Keratinocyte (primary cell): ENCODE results near the gene WNT7B. TPM values are rescaled to one million over a fixed set of nuclear protein-coding genes. Genes with fewer than 3 reads are reported as not detected.

Source experiments
- DNase-seq: peaks from one replicate; pipeline ENCODE4 v3.0.0-alpha.2; 2011; ENCODE audit warnings: low read depth, missing footprints, low spot score
- FAIRE-seq: peaks from 2 replicates; lab custom pipeline; 2011; peaks lifted over from hg19 to GRCh38; lab: Jason Lieb, UNC
- H2AFZ ChIP-seq: 2 replicates; pipeline ENCODE4 v1.6.0; 2012; ENCODE audit warnings: low read length, control low read depth, inconsistent platforms; ENCODE audit not compliant: control insufficient read depth
- H3K27ac ChIP-seq: 2 replicates; pipeline ENCODE4 v1.5.1; 2011; ENCODE audit warnings: low read length; ENCODE audit not compliant: control insufficient read depth, insufficient read depth
- H3K27me3 ChIP-seq: 3 replicates; pipeline ENCODE4 v1.6.0; 2011; ENCODE audit warnings: low read length; ENCODE audit not compliant: control insufficient read depth, insufficient read depth; ENCODE audit errors: extremely low read depth
- H3K36me3 ChIP-seq, 2 experiments: 2 replicates in 1 of 2; 3 replicates in 1 of 2; pipeline ENCODE4 v1.5.1; 2011; ENCODE audit warnings: low read length in 2 of 2, mild to moderate bottlenecking in 1 of 2; ENCODE audit not compliant: control insufficient read depth in 2 of 2, insufficient read depth in 2 of 2; ENCODE audit errors: extremely low read depth in 1 of 2
- H3K4me1 ChIP-seq: 3 replicates; pipeline ENCODE4 v1.5.1; 2011; ENCODE audit warnings: low read length; ENCODE audit not compliant: control insufficient read depth, insufficient read depth; ENCODE audit errors: extremely low read depth
- H3K4me2 ChIP-seq: 3 replicates; pipeline ENCODE4 v1.6.0; 2011; ENCODE audit warnings: low read depth, low read length; ENCODE audit not compliant: control insufficient read depth, insufficient read depth; ENCODE audit errors: extremely low read depth
- H3K4me3 ChIP-seq, 3 experiments: fragments of 200-600 bp in 1 of 3; sonication (generic) in 1 of 3; 2 replicates in 2 of 3; 3 replicates in 1 of 3; pipeline ENCODE4 v1.5.1; 2011 to 2016; ENCODE audit warnings: low read length in 3 of 3, mild to moderate bottlenecking in 3 of 3, control low read depth in 2 of 3, inconsistent platforms in 1 of 3, low read depth in 1 of 3, mixed read lengths in 1 of 3, mixed run types in 1 of 3, moderate library complexity in 1 of 3; ENCODE audit not compliant: control insufficient read depth in 2 of 3, insufficient read depth in 2 of 3; ENCODE audit errors: extremely low read depth in 1 of 3
- H3K79me2 ChIP-seq: 2 replicates; pipeline ENCODE4 v1.6.0; 2012; ENCODE audit warnings: low read length; ENCODE audit not compliant: control insufficient read depth, insufficient read depth
- H3K9ac ChIP-seq: 3 replicates; pipeline ENCODE4 v1.6.0; 2011; ENCODE audit warnings: low read length; ENCODE audit not compliant: control insufficient read depth, insufficient read depth; ENCODE audit errors: extremely low read depth
- H3K9me1 ChIP-seq: 3 replicates; pipeline ENCODE4 v1.6.0; 2011; ENCODE audit warnings: low read length; ENCODE audit not compliant: control insufficient read depth, insufficient read depth; ENCODE audit errors: extremely low read depth
- H3K9me3 ChIP-seq: 2 replicates; pipeline ENCODE4 v1.5.1; 2012; ENCODE audit warnings: low read depth, low read length; ENCODE audit not compliant: control insufficient read depth
- H4K20me1 ChIP-seq: 3 replicates; pipeline ENCODE4 v1.6.0; 2011; ENCODE audit warnings: low read length; ENCODE audit not compliant: control insufficient read depth, insufficient read depth; ENCODE audit errors: extremely low read depth
- CTCF ChIP-seq, 3 experiments: IDR thresholded peaks in 1 of 3; conservative IDR thresholded peaks in 1 of 3; optimal IDR thresholded peaks in 1 of 3; 2 replicates in 2 of 3; 3 replicates in 1 of 3; pipeline versions ENCODE3 to v1.5.1; 2011; ENCODE audit warnings: low read length in 3 of 3, mild to moderate bottlenecking in 3 of 3, moderate library complexity in 2 of 3, control low read depth in 1 of 3, inconsistent platforms in 1 of 3; ENCODE audit not compliant: insufficient read depth in 2 of 3; ENCODE audit errors: extremely low read depth in 1 of 3
- EZH2 ChIP-seq: IDR thresholded peaks from one replicate; pipeline ENCODE4 v1.6.1; 2012; ENCODE audit warnings: inconsistent platforms, mild to moderate bottlenecking, low read length, moderate library complexity
- dilution Hi-C: fragments of 300-500 bp; cut with MboI; formaldehyde crosslinking; loops from one replicate; pipeline ENCODE4 v1.7.0; 2020; ENCODE audit warnings: low sequenced_read_pairs; ENCODE audit not compliant: extremely low pct_ligation_motif_present
- polyA plus RNA-seq, 5 experiments: library from polyadenylated mRNA; depleted of rRNA in 3 of 5; stranded (reverse) in 3 of 5; stranded (forward) in 1 of 5; unstranded in 1 of 5; fragments of >200 nt; gene quantifications; 1 replicate in 1 of 5; 2 replicates in 3 of 5; 3 replicates in 1 of 5; pipeline versions ENCODE4 v1.2.1 to v1.2.3, GENCODE V29; 2011 to 2012; ENCODE audit warnings: missing spikeins in 2 of 5, low read depth in 1 of 5, low replicate concordance in 1 of 5

The WNT7B gene
- polyA plus RNA-seq, 1 donor (not counting 4 experiments of a cell fraction or from before 2014, with no cell fraction given) = 1.7 TPM

GRCh38 chr22:45897736-45898135, 79.2 kb downstream of the WNT7B start:
- Histone ChIP-seq H3K27me3 (peaks cover 7% of the 10 kb centered on the region), H3K36me3 (no peaks in the 10 kb centered on the region), H3K27ac (no peak overlapping the region), H2AFZ (no peak overlapping the region), H3K4me1 (peaks cover 10% of the 10 kb centered on the region), H3K9me3 (no peaks in the 10 kb centered on the region), H3K9ac (no peak overlapping the region), H4K20me1 (no peaks in the 10 kb centered on the region), H3K4me3 (no peak overlapping the region), H3K9me1 (no peaks in the 10 kb centered on the region), H3K4me2 (no peak overlapping the region), H3K79me2 (no peaks in the 10 kb centered on the region)
- TF ChIP-seq CTCF (optimal IDR thresholded peaks at IDR 0.05 in 1 of 3, IDR thresholded peaks at IDR 0.05 in 1 of 3, conservative IDR thresholded peaks at IDR 0.05 in 1 of 3; ENCODE audit: extremely low read depth in 1 of 3, insufficient read depth in 2 of 3, low read length in 3 of 3) (no peak), EZH2 (no peak)
- dilution Hi-C loops = no loop called here
- no peak for FAIRE-seq
- no peak for DNase-seq

- Histone ChIP-seq H3K9me1 (no peaks in the 10 kb centered on the region), H3K27ac (no peak overlapping the region), H3K4me1 (peaks cover 10% of the 10 kb centered on the region), H3K9me3 (no peaks in the 10 kb centered on the region), H3K36me3 (no peaks in the 10 kb centered on the region), H3K9ac (no peak overlapping the region), H3K79me2 (no peaks in the 10 kb centered on the region), H3K27me3 (peaks cover under 1% of the 10 kb centered on the region), H2AFZ (peak overlapping the region; percentile 70), H3K4me2 (peak overlapping the region; percentile 53), H3K4me3 (no peak overlapping the region), H4K20me1 (no peaks in the 10 kb centered on the region)
- TF ChIP-seq EZH2 = no peak
- no peak for TF ChIP-seq CTCF (optimal IDR thresholded peaks at IDR 0.05 in 1 of 3, IDR thresholded peaks at IDR 0.05 in 1 of 3, conservative IDR thresholded peaks at IDR 0.05 in 1 of 3; ENCODE audit: extremely low read depth in 1 of 3, insufficient read depth in 2 of 3, low read length in 3 of 3)
- no peak for DNase-seq
- dilution Hi-C loops = no loop called here
- FAIRE-seq = no peak
Measured at GRCh38 chr22:45896964-45897538, 79.9 kb downstream of the WNT7B start.
